Suprapubic skin (tissue), 4 donors: Measurements from ENCODE around the gene CRABP1. TPM values are rescaled to one million over a fixed set of nuclear protein-coding genes. Genes with fewer than 3 reads are reported as not detected.

Experiments used
- DNase-seq, 2 donors: peaks; one replicate each; pipeline ENCODE4 v3.0.0-alpha.2; 2019; ENCODE audit warnings: low spot score in 2 of 2
- H3K27ac ChIP-seq: fragments of 200-600 bp; sonication (generic); one replicate; pipeline ENCODE4 v1.5.1; 2019
- H3K27me3 ChIP-seq: fragments of 200-600 bp; sonication (generic); one replicate; pipeline ENCODE4 v1.5.1; 2019
- H3K36me3 ChIP-seq: fragments of 200-600 bp; sonication (generic); one replicate; pipeline ENCODE4 v1.5.1; 2019
- H3K4me1 ChIP-seq: fragments of 200-600 bp; sonication (generic); one replicate; pipeline ENCODE4 v1.5.1; 2019
- H3K4me3 ChIP-seq: fragments of 200-600 bp; sonication (generic); one replicate; pipeline ENCODE4 v1.5.1; 2019; ENCODE audit warnings: mild to moderate bottlenecking
- H3K9me3 ChIP-seq: fragments of 200-600 bp; sonication (generic); one replicate; pipeline ENCODE4 v1.5.1; 2019
- EP300 ChIP-seq: sonication (generic); formaldehyde crosslinking; IDR thresholded peaks from one replicate; pipeline ENCODE4 v1.6.1; 2017; ENCODE audit warnings: antibody characterized with exemption
- POLR2A ChIP-seq, 2 donors: fragments of 450-650 bp; IDR thresholded peaks; one replicate each; pipeline ENCODE4 v1.6.1; 2017; ENCODE audit warnings: antibody characterized with exemption in 2 of 2, mild to moderate bottlenecking in 2 of 2, moderate library complexity in 2 of 2
- POLR2AphosphoS5 ChIP-seq, 3 donors: sonication (generic); formaldehyde crosslinking; IDR thresholded peaks; one replicate each; pipeline ENCODE4 v1.6.1; 2017; ENCODE audit warnings: antibody characterized with exemption in 3 of 3
- WGBS: methylation state at CpG from one replicate; pipeline ENCODE4 v1.1.5; 2018; 5-methylcytosine and 5-hydroxymethylcytosine counted together
- total RNA-seq, 4 donors: library from RNA; depleted of rRNA; stranded (reverse); fragments of >200 nt; gene quantifications; one replicate each; pipeline ENCODE4 v1.1.0, GENCODE V29; 2016
- TF ChIP-seq, protein P1 (sequence below), 2 donors: fragments of 200-600 bp in 1 of 2; fragments of 450-650 bp in 1 of 2; sonication (generic) in 1 of 2; IDR thresholded peaks; one replicate each; pipeline ENCODE4 v1.5.1; 2016 to 2019; ENCODE audit warnings: antibody characterized with exemption in 2 of 2, mild to moderate bottlenecking in 1 of 2, moderate library complexity in 1 of 2

The CRABP1 gene
- total RNA-seq, 4 donors from 2014 or later: 2.6 to 8.7 (median 8.5) TPM; not detected in 1

DNA sequence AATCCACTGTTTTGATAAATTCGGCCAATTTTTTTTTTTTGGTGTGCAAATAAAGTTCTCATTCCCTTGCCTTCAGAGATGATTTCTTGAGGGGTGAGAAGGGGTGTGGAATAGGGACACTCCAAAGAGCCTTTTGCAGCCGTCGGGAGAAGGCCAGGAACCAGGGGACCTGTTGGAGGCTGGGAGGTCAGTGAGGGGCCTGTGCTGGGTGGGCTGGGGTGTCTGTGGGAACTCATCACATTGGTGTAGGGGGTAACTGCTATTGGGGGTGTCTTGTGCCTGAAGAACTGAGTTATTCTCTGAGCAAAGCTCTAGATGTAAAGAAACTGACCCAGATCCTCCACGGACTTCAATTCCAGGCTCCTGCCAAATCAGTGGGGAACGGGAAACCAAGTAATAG lies 27.2 kb upstream of the CRABP1 start:
- no peaks in the 10 kb centered on the region for H3K9me3 ChIP-seq
- peaks cover 6% of the 10 kb centered on the region for H3K4me1 ChIP-seq
- 80% methylated on average over 5 of the region's 5 CpGs for WGBS
- TF ChIP-seq POLR2AphosphoS5 (IDR thresholded peaks at IDR 0.05) (no peak), POLR2A (IDR thresholded peaks at IDR 0.05) (no peak), EP300 (no peak)
- TF ChIP-seq, protein P1, sequence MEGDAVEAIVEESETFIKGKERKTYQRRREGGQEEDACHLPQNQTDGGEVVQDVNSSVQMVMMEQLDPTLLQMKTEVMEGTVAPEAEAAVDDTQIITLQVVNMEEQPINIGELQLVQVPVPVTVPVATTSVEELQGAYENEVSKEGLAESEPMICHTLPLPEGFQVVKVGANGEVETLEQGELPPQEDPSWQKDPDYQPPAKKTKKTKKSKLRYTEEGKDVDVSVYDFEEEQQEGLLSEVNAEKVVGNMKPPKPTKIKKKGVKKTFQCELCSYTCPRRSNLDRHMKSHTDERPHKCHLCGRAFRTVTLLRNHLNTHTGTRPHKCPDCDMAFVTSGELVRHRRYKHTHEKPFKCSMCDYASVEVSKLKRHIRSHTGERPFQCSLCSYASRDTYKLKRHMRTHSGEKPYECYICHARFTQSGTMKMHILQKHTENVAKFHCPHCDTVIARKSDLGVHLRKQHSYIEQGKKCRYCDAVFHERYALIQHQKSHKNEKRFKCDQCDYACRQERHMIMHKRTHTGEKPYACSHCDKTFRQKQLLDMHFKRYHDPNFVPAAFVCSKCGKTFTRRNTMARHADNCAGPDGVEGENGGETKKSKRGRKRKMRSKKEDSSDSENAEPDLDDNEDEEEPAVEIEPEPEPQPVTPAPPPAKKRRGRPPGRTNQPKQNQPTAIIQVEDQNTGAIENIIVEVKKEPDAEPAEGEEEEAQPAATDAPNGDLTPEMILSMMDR (IDR thresholded peaks at IDR 0.05): no peak
- DNase-seq: no peak
- H3K4me3 ChIP-seq: no peak overlapping the region
- no peak overlapping the region for H3K27ac ChIP-seq
- no peaks in the 10 kb centered on the region for H3K36me3 ChIP-seq
- H3K27me3 ChIP-seq: no peaks in the 10 kb centered on the region

DNA sequence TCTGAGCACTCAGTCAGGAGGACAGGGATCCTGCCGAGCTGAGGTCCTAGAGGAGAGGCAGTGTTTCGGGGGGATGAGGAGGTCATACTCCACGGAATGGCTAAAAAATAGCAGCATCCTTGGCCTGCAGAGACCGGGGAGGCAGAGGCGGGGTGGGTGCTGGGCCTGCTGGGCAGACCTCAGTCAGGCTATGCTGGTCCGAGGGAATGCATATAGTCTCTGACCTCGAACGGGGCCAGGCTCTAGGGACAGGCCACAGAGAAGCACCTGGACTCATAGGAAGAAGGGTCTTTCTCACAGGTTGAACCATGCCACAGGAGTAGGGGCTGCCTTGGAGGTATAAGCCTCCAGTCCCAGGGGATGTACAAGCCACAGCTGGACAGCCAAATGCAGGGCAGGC lies 26.8 kb upstream of the CRABP1 start:
- no peaks in the 10 kb centered on the region for H3K27me3 ChIP-seq
- no peaks in the 10 kb centered on the region for H3K9me3 ChIP-seq
- H3K27ac ChIP-seq: no peak overlapping the region
- TF ChIP-seq POLR2AphosphoS5 (IDR thresholded peaks at IDR 0.05) (no peak), POLR2A (IDR thresholded peaks at IDR 0.05) (no peak), EP300 (no peak)
- TF ChIP-seq, protein P1 (IDR thresholded peaks at IDR 0.05): no peak
- no peak overlapping the region for H3K4me3 ChIP-seq
- DNase-seq: no peak
- 73% methylated on average over 6 of the region's 8 CpGs for WGBS
- peaks cover 2% of the 10 kb centered on the region for H3K4me1 ChIP-seq
- H3K36me3 ChIP-seq: no peaks in the 10 kb centered on the region

DNA sequence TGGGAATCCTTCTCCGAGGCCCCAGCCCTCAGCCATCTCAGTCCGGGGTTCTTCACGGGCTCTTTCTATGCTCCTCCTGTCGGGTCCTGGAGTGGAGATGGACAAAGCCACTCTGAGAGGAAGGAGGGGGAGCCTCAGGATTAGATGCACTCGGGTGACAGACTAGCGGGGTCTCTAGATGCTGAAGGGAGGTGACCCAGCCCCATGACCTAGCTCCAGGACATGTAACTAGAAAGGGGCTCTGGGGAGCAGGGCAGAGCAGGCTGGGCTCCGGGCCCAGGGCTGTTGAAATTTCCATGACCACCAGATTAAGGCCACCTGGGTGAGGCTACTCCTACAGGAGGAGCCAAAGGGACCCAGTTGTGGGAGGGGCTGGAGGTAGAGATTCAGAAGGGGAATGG lies 26.0 kb upstream of the CRABP1 start:
- Histone ChIP-seq H3K36me3 (no peaks in the 10 kb centered on the region), H3K9me3 (no peaks in the 10 kb centered on the region), H3K27me3 (no peaks in the 10 kb centered on the region), H3K27ac (no peak overlapping the region), H3K4me3 (no peak overlapping the region), H3K4me1 (no peaks in the 10 kb centered on the region)
- TF ChIP-seq EP300 (no peak), POLR2A (IDR thresholded peaks at IDR 0.05) (no peak), POLR2AphosphoS5 (IDR thresholded peaks at IDR 0.05) (no peak)
- TF ChIP-seq, protein P1 (IDR thresholded peaks at IDR 0.05): no peak
- DNase-seq: no peak
- 85% methylated on average over 4 of the region's 7 CpGs for WGBS

DNA sequence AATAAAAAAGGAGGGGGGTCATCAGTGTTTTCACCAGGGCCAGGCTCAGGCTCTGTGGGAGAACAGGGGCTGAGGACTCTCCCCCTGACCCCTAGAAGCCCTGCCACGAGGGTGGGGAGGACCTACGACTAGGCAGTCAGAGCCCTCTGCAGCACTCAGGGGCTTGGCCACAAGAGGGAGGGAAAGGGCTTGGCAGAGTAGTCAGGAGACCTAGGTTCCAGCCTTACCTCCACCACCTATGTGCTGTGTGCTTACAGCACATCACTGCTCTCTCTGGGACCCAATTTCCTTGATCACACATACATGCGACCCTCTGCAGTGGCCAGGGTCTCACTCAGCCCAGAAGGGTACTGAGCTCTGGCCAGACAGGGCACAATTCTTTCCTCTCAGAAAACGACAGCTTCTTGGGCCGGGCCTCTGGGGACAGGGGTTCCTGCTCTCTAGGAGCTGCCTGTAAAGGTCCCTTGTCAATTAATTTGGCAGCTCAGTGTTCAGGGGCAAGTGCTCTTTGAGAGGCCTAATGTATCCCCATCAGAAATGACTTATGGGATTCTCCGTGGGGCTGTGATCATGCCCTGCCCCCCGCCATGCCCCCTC lies 24.4 kb upstream of the CRABP1 start:
- no peaks in the 10 kb centered on the region for H3K36me3 ChIP-seq
- no peaks in the 10 kb centered on the region for H3K4me1 ChIP-seq
- H3K27me3 ChIP-seq: no peaks in the 10 kb centered on the region
- 75% methylated on average over 5 of the region's 7 CpGs for WGBS
- DNase-seq: no peak
- H3K27ac ChIP-seq: no peak overlapping the region
- no peaks in the 10 kb centered on the region for H3K9me3 ChIP-seq
- H3K4me3 ChIP-seq: no peak overlapping the region
- no peak for TF ChIP-seq POLR2AphosphoS5 (IDR thresholded peaks at IDR 0.05)
- TF ChIP-seq, protein P1 (IDR thresholded peaks at IDR 0.05): no peak
- TF ChIP-seq POLR2A (IDR thresholded peaks at IDR 0.05): no peak
- TF ChIP-seq EP300: no peak

DNA sequence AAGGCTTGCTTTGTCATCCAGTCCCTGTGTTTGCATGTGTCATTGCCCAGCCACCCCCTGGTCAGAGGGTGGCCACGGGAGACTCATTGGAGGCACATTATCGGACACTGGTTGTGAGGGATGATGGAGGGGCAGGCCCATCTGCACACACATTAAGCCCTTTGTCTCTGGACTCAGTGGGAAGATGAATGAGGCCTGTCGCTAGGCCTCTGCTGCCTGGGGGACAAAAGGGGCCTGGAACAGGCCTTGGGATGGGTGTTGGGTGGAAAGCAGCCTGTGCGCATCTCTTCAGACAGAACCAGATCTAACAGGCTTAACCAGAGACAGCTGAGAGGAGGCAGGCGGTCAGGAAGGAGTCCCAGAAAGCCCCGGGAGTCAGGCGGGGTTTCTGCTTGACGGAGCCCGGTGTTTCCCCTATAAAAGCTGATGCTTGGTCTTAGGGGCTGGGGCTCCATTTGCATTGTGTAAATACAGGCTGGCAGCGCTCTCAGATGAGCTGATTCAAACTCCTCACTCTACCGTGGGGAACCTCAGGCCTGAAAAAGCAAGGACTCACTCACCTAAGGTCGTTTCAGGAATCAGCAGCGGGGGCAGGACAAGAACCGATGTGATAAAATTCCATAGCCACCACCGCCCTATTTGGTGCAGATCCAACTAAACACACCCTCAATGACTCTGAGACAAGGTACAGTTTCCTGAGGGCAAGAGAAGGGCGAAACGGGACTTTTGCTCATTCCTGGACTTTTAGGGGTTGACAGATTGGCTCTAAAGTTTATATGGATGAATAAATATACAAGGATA lies 23.7 kb upstream of the CRABP1 start:
- Histone ChIP-seq H3K9me3 (no peaks in the 10 kb centered on the region), H3K27me3 (no peaks in the 10 kb centered on the region), H3K4me3 (no peak overlapping the region), H3K4me1 (no peaks in the 10 kb centered on the region), H3K36me3 (no peaks in the 10 kb centered on the region), H3K27ac (no peak overlapping the region)
- DNase-seq: no peak
- TF ChIP-seq EP300 (no peak), POLR2A (IDR thresholded peaks at IDR 0.05) (no peak), POLR2AphosphoS5 (IDR thresholded peaks at IDR 0.05) (no peak)
- TF ChIP-seq, protein P1 (IDR thresholded peaks at IDR 0.05): no peak
- 31% methylated on average over 11 of the region's 17 CpGs for WGBS
